Kidney glomerular epithelial cell (primary cell): ENCODE data around the gene ATP2A2.

Experiments used
- DNase-seq: peaks from one replicate; lab custom pipeline; 2025; lab: John Stamatoyannopoulos, UW

The ATP2A2 gene

GRCh38 chr12:110262442-110263388, 18.3 kb upstream of the ATP2A2 start:
- no peak for DNase-seq

GRCh38 chr12:110266381-110266960, 14.6 kb upstream of the ATP2A2 start:
- DNase-seq = no peak

- DNase-seq = no peak
These were observed 13.9 kb upstream of the ATP2A2 start for GRCh38 chr12:110266980-110267620.

GRCh38 chr12:110269622-110270124, 11.4 kb upstream of the ATP2A2 start:
- peak; percentile 26 for DNase-seq

- DNase-seq = peak; percentile 31
These were observed 10.7 kb upstream of the ATP2A2 start for GRCh38 chr12:110270125-110270962.

GRCh38 chr12:110271015-110271414, 10.0 kb upstream of the ATP2A2 start:
- no peak for DNase-seq

GRCh38 chr12:110277530-110278254, 3.4 kb upstream of the ATP2A2 start:
- no peak for DNase-seq

GRCh38 chr12:110278255-110278536, 2.9 kb upstream of the ATP2A2 start:
- DNase-seq = no peak

- DNase-seq = no peak
These were observed 1.3 kb upstream of the ATP2A2 start for GRCh38 chr12:110279566-110280375.

GRCh38 chr12:110280392-110280778, 662 bp upstream of the ATP2A2 start:
- DNase-seq = peak; percentile 42

GRCh38 chr12:110281549-110282299, 677 bp downstream of the ATP2A2 start:
- DNase-seq = no peak

GRCh38 chr12:110282300-110282860, 1.3 kb downstream of the ATP2A2 start:
- no peak for DNase-seq

GRCh38 chr12:110282956-110283817, 2.1 kb downstream of the ATP2A2 start:
- DNase-seq = no peak

- no peak for DNase-seq
These were observed 3.5 kb downstream of the ATP2A2 start for GRCh38 chr12:110284597-110284996.

GRCh38 chr12:110286623-110287022, 5.6 kb downstream of the ATP2A2 start:
- DNase-seq = no peak

GRCh38 chr12:110287986-110288385, 6.9 kb downstream of the ATP2A2 start:
- DNase-seq = no peak

- DNase-seq = no peak
These were observed 8.1 kb downstream of the ATP2A2 start for GRCh38 chr12:110289044-110289710.

GRCh38 chr12:110289711-110290078, 8.6 kb downstream of the ATP2A2 start:
- no peak for DNase-seq
